Measurements from ENCODE around the gene DARS2.

Gene DARS2

GRCh38 chr1:173886746-173887611, 62.5 kb downstream of the DARS2 start:
- DNase-seq: no peak
- Histone ChIP-seq H3K79me2 (ENCODE audit: control insufficient read depth, insufficient read depth, low read length) (no peaks in the 10 kb centered on the region), H3K56ac (ENCODE audit: low read length) (no peak overlapping the region), H2BK5ac (ENCODE audit: low read length) (no peak overlapping the region), H3K27ac (ENCODE audit: low read depth, low read length) (no peak overlapping the region), H3K9ac (ENCODE audit: low read length) (no peak overlapping the region), H3K4ac (ENCODE audit: low read depth, low read length) (no peak overlapping the region), H4K5ac (ENCODE audit: low read length) (no peak overlapping the region), H3K23ac (ENCODE audit: low read length) (no peak overlapping the region), H4K8ac (ENCODE audit: low read depth, low read length) (no peak overlapping the region), H3K4me1 (ENCODE audit: control insufficient read depth, low read depth, low read length) (no peaks in the 10 kb centered on the region), H3K36me3 (ENCODE audit: control insufficient read depth, insufficient read depth, low read length) (peaks cover 2% of the 10 kb centered on the region), H2AK5ac (ENCODE audit: low read length) (no peak overlapping the region), H3K4me3 (ENCODE audit: low read length) (no peak overlapping the region), H2BK15ac (replicated peaks; ENCODE audit: low read depth) (no peak overlapping the region), H3K4me2 (ENCODE audit: low read length) (no peak overlapping the region), H2BK120ac (ENCODE audit: low read depth, low read length) (no peak overlapping the region), H3K79me1 (ENCODE audit: low read length) (peaks cover 4% of the 10 kb centered on the region), H3K27me3 (ENCODE audit: insufficient read depth, low read length, poor library complexity) (no peaks in the 10 kb centered on the region), H3K18ac (ENCODE audit: low read length) (no peak overlapping the region)
- WGBS (ENCODE audit: extremely low coverage, insufficient coverage, low lambda C conversion rate): no CpG with 5 or more reads among the region's 4 CpGs

- Histone ChIP-seq H3K4me1 (ENCODE audit: control insufficient read depth, low read depth, low read length) (no peaks in the 10 kb centered on the region), H3K9ac (ENCODE audit: low read length) (no peak overlapping the region), H3K36me3 (ENCODE audit: control insufficient read depth, insufficient read depth, low read length) (peaks cover 2% of the 10 kb centered on the region), H2BK120ac (ENCODE audit: low read depth, low read length) (no peak overlapping the region), H2BK5ac (ENCODE audit: low read length) (no peak overlapping the region), H2BK15ac (replicated peaks; ENCODE audit: low read depth) (no peak overlapping the region), H3K4ac (ENCODE audit: low read depth, low read length) (no peak overlapping the region), H3K23ac (ENCODE audit: low read length) (no peak overlapping the region), H3K27ac (ENCODE audit: low read depth, low read length) (no peak overlapping the region), H3K79me2 (ENCODE audit: control insufficient read depth, insufficient read depth, low read length) (no peaks in the 10 kb centered on the region), H3K56ac (ENCODE audit: low read length) (no peak overlapping the region), H3K27me3 (ENCODE audit: insufficient read depth, low read length, poor library complexity) (no peaks in the 10 kb centered on the region), H3K4me2 (ENCODE audit: low read length) (no peak overlapping the region), H4K5ac (ENCODE audit: low read length) (no peak overlapping the region), H4K8ac (ENCODE audit: low read depth, low read length) (no peak overlapping the region), H3K18ac (ENCODE audit: low read length) (no peak overlapping the region), H3K4me3 (ENCODE audit: low read length) (no peak overlapping the region), H3K79me1 (ENCODE audit: low read length) (peaks cover 4% of the 10 kb centered on the region), H2AK5ac (ENCODE audit: low read length) (no peak overlapping the region)
- no peak for DNase-seq
- no CpG with 5 or more reads among the region's 2 CpGs for WGBS (ENCODE audit: extremely low coverage, insufficient coverage, low lambda C conversion rate)
These were observed 63.2 kb downstream of the DARS2 start for GRCh38 chr1:173887627-173888026.

- Histone ChIP-seq H3K4me1 (ENCODE audit: control insufficient read depth, low read depth, low read length) (no peaks in the 10 kb centered on the region), H2BK15ac (replicated peaks; ENCODE audit: low read depth) (no peak overlapping the region), H3K27me3 (ENCODE audit: insufficient read depth, low read length, poor library complexity) (no peaks in the 10 kb centered on the region), H3K56ac (ENCODE audit: low read length) (no peak overlapping the region), H3K23ac (ENCODE audit: low read length) (no peak overlapping the region), H2BK5ac (ENCODE audit: low read length) (no peak overlapping the region), H3K27ac (ENCODE audit: low read depth, low read length) (no peak overlapping the region), H4K5ac (ENCODE audit: low read length) (no peak overlapping the region), H3K36me3 (ENCODE audit: control insufficient read depth, insufficient read depth, low read length) (peaks cover 2% of the 10 kb centered on the region), H3K79me1 (ENCODE audit: low read length) (peaks cover 4% of the 10 kb centered on the region), H4K8ac (ENCODE audit: low read depth, low read length) (no peak overlapping the region), H3K9ac (ENCODE audit: low read length) (no peak overlapping the region), H3K79me2 (ENCODE audit: control insufficient read depth, insufficient read depth, low read length) (no peaks in the 10 kb centered on the region), H3K4me3 (ENCODE audit: low read length) (no peak overlapping the region), H3K4ac (ENCODE audit: low read depth, low read length) (no peak overlapping the region), H2BK120ac (ENCODE audit: low read depth, low read length) (no peak overlapping the region), H2AK5ac (ENCODE audit: low read length) (no peak overlapping the region), H3K18ac (ENCODE audit: low read length) (no peak overlapping the region), H3K4me2 (ENCODE audit: low read length) (no peak overlapping the region)
- DNase-seq: no peak
These were observed 64.3 kb downstream of the DARS2 start for GRCh38 chr1:173888749-173889148.

GRCh38 chr1:173889885-173890284, 65.4 kb downstream of the DARS2 start:
- Histone ChIP-seq H3K56ac (ENCODE audit: low read length) (no peak overlapping the region), H4K5ac (ENCODE audit: low read length) (no peak overlapping the region), H3K4me1 (ENCODE audit: control insufficient read depth, low read depth, low read length) (no peaks in the 10 kb centered on the region), H3K79me2 (ENCODE audit: control insufficient read depth, insufficient read depth, low read length) (no peaks in the 10 kb centered on the region), H3K36me3 (ENCODE audit: control insufficient read depth, insufficient read depth, low read length) (peaks cover 2% of the 10 kb centered on the region), H2BK15ac (replicated peaks; ENCODE audit: low read depth) (no peak overlapping the region), H2BK5ac (ENCODE audit: low read length) (no peak overlapping the region), H4K8ac (ENCODE audit: low read depth, low read length) (no peak overlapping the region), H3K18ac (ENCODE audit: low read length) (no peak overlapping the region), H3K27me3 (ENCODE audit: insufficient read depth, low read length, poor library complexity) (no peaks in the 10 kb centered on the region), H3K4me2 (ENCODE audit: low read length) (no peak overlapping the region), H3K9ac (ENCODE audit: low read length) (no peak overlapping the region), H2BK120ac (ENCODE audit: low read depth, low read length) (no peak overlapping the region), H3K4me3 (ENCODE audit: low read length) (no peak overlapping the region), H3K23ac (ENCODE audit: low read length) (no peak overlapping the region), H3K4ac (ENCODE audit: low read depth, low read length) (no peak overlapping the region), H3K27ac (ENCODE audit: low read depth, low read length) (no peak overlapping the region), H3K79me1 (ENCODE audit: low read length) (peaks cover 6% of the 10 kb centered on the region), H2AK5ac (ENCODE audit: low read length) (no peak overlapping the region)
- no peak for DNase-seq
- no CpG with 5 or more reads among the region's 2 CpGs for WGBS (ENCODE audit: extremely low coverage, insufficient coverage, low lambda C conversion rate)

- H3K18ac ChIP-seq (ENCODE audit: low read length): no peak overlapping the region
- no peak overlapping the region for H2BK120ac ChIP-seq (ENCODE audit: low read depth, low read length)
- no peaks in the 10 kb centered on the region for H3K36me3 ChIP-seq (ENCODE audit: control insufficient read depth, insufficient read depth, low read length)
- no peak overlapping the region for H2BK5ac ChIP-seq (ENCODE audit: low read length)
- no CpG with 5 or more reads among the region's 1 CpG for WGBS (ENCODE audit: extremely low coverage, insufficient coverage, low lambda C conversion rate)
- no peak overlapping the region for H2AK5ac ChIP-seq (ENCODE audit: low read length)
- no peak overlapping the region for H4K5ac ChIP-seq (ENCODE audit: low read length)
- H3K23ac ChIP-seq (ENCODE audit: low read length): no peak overlapping the region
- no peaks in the 10 kb centered on the region for H3K27me3 ChIP-seq (ENCODE audit: insufficient read depth, low read length, poor library complexity)
- H3K79me1 ChIP-seq (ENCODE audit: low read length): peaks cover 6% of the 10 kb centered on the region
- H3K79me2 ChIP-seq (ENCODE audit: control insufficient read depth, insufficient read depth, low read length): no peaks in the 10 kb centered on the region
- H3K4me3 ChIP-seq (ENCODE audit: low read length): no peak overlapping the region
- no peak overlapping the region for H3K56ac ChIP-seq (ENCODE audit: low read length)
- no peaks in the 10 kb centered on the region for H3K4me1 ChIP-seq (ENCODE audit: control insufficient read depth, low read depth, low read length)
- no peak overlapping the region for H3K27ac ChIP-seq (ENCODE audit: low read depth, low read length)
- H2BK15ac ChIP-seq (replicated peaks; ENCODE audit: low read depth): no peak overlapping the region
- no peak overlapping the region for H3K4me2 ChIP-seq (ENCODE audit: low read length)
- H3K9ac ChIP-seq (ENCODE audit: low read length): no peak overlapping the region
- DNase-seq: no peak
- no peak overlapping the region for H4K8ac ChIP-seq (ENCODE audit: low read depth, low read length)
- H3K4ac ChIP-seq (ENCODE audit: low read depth, low read length): no peak overlapping the region
These were observed 69.1 kb downstream of the DARS2 start for GRCh38 chr1:173893611-173894010.

- peaks cover 5% of the 10 kb centered on the region for H3K79me1 ChIP-seq (ENCODE audit: low read length)
- no peak for DNase-seq
- H3K9ac ChIP-seq (ENCODE audit: low read length): no peak overlapping the region
- H3K27ac ChIP-seq (ENCODE audit: low read depth, low read length): no peak overlapping the region
- H3K27me3 ChIP-seq (ENCODE audit: insufficient read depth, low read length, poor library complexity): no peaks in the 10 kb centered on the region
- H3K23ac ChIP-seq (ENCODE audit: low read length): no peak overlapping the region
- H3K56ac ChIP-seq (ENCODE audit: low read length): no peak overlapping the region
- no peaks in the 10 kb centered on the region for H3K36me3 ChIP-seq (ENCODE audit: control insufficient read depth, insufficient read depth, low read length)
- no peak overlapping the region for H3K4me2 ChIP-seq (ENCODE audit: low read length)
- H2BK5ac ChIP-seq (ENCODE audit: low read length): no peak overlapping the region
- no peak overlapping the region for H4K8ac ChIP-seq (ENCODE audit: low read depth, low read length)
- H2AK5ac ChIP-seq (ENCODE audit: low read length): no peak overlapping the region
- H2BK120ac ChIP-seq (ENCODE audit: low read depth, low read length): no peak overlapping the region
- WGBS (ENCODE audit: extremely low coverage, insufficient coverage, low lambda C conversion rate): no CpG with 5 or more reads among the region's 3 CpGs
- H2BK15ac ChIP-seq (replicated peaks; ENCODE audit: low read depth): no peak overlapping the region
- H3K4me3 ChIP-seq (ENCODE audit: low read length): no peak overlapping the region
- H3K79me2 ChIP-seq (ENCODE audit: control insufficient read depth, insufficient read depth, low read length): no peaks in the 10 kb centered on the region
- no peaks in the 10 kb centered on the region for H3K4me1 ChIP-seq (ENCODE audit: control insufficient read depth, low read depth, low read length)
- no peak overlapping the region for H3K4ac ChIP-seq (ENCODE audit: low read depth, low read length)
- no peak overlapping the region for H3K18ac ChIP-seq (ENCODE audit: low read length)
- no peak overlapping the region for H4K5ac ChIP-seq (ENCODE audit: low read length)
These were observed 69.7 kb downstream of the DARS2 start for GRCh38 chr1:173894189-173894588.
